ENCODE results near the gene MYO3A. TPM values are rescaled to one million over a fixed set of nuclear protein-coding genes. Genes with fewer than 3 reads are reported as not detected.

Gene MYO3A
- total RNA-seq, 1 experiment from 2014 or later = 0.14 TPM

- TF ChIP-seq CTCF (IDR thresholded peaks at IDR 0.05; ENCODE audit: unreplicated experiment) = no peak
- CTCF ChIA-PET = interaction anchor here (1.2 kb wide), 1 partner anchor 20 kb away, joined by 3 read pairs; no protein-coding TSS in a partner anchor
- H3K27ac Mint-ChIP-seq (ENCODE audit: unreplicated experiment) = no peak overlapping the region
- H3K4me3 Mint-ChIP-seq (ENCODE audit: low read depth, unreplicated experiment) = no peak overlapping the region
- H3K4me1 Mint-ChIP-seq (ENCODE audit: low read depth, unreplicated experiment) = no peaks in the 10 kb centered on the region
- no peaks in the 10 kb centered on the region for H3K27me3 Mint-ChIP-seq (ENCODE audit: unreplicated experiment)
- no peaks in the 10 kb centered on the region for H3K36me3 Mint-ChIP-seq (ENCODE audit: insufficient read depth, unreplicated experiment)
- BruUV-seq (replicated peaks) = no TSS peak
- DNase-seq = no peak
- intact Hi-C loops (cut with micrococcal nuclease; ENCODE audit: unreplicated experiment) = no loop called here
- H3K9me3 Mint-ChIP-seq (ENCODE audit: low read depth, unreplicated experiment) = no peaks in the 10 kb centered on the region
These were observed 90.3 kb downstream of the MYO3A start for GRCh38 chr10:26024303-26024702.

- no peak for DNase-seq
- H3K36me3 Mint-ChIP-seq (ENCODE audit: insufficient read depth, unreplicated experiment) = no peaks in the 10 kb centered on the region
- CTCF ChIA-PET = no interaction called here
- no peaks in the 10 kb centered on the region for H3K4me1 Mint-ChIP-seq (ENCODE audit: low read depth, unreplicated experiment)
- no peak overlapping the region for H3K4me3 Mint-ChIP-seq (ENCODE audit: low read depth, unreplicated experiment)
- no peaks in the 10 kb centered on the region for H3K27me3 Mint-ChIP-seq (ENCODE audit: unreplicated experiment)
- no TSS peak for BruUV-seq (replicated peaks)
- H3K9me3 Mint-ChIP-seq (ENCODE audit: low read depth, unreplicated experiment) = no peaks in the 10 kb centered on the region
- no peak overlapping the region for H3K27ac Mint-ChIP-seq (ENCODE audit: unreplicated experiment)
- TF ChIP-seq CTCF (IDR thresholded peaks at IDR 0.05; ENCODE audit: unreplicated experiment) = no peak
- intact Hi-C loops (cut with micrococcal nuclease; ENCODE audit: unreplicated experiment) = no loop called here
These were observed 91.5 kb downstream of the MYO3A start for GRCh38 chr10:26025523-26025922.

- no peak overlapping the region for H3K4me3 Mint-ChIP-seq (ENCODE audit: low read depth, unreplicated experiment)
- no TSS peak for BruUV-seq (replicated peaks)
These were observed 95.8 kb downstream of the MYO3A start for GRCh38 chr10:26029858-26030257.

GRCh38 chr10:26031300-26031699, 97.3 kb downstream of the MYO3A start:
- no peaks in the 10 kb centered on the region for H3K4me1 Mint-ChIP-seq (ENCODE audit: low read depth, unreplicated experiment)
- DNase-seq = no peak
- H3K27ac Mint-ChIP-seq (ENCODE audit: unreplicated experiment) = no peak overlapping the region
- no peaks in the 10 kb centered on the region for H3K9me3 Mint-ChIP-seq (ENCODE audit: low read depth, unreplicated experiment)
- CTCF ChIA-PET = interaction anchor here (1.7 kb wide), 1 partner anchor 13 kb away, joined by 3 read pairs; no protein-coding TSS in a partner anchor
- BruUV-seq (replicated peaks) = no TSS peak
- H3K27me3 Mint-ChIP-seq (ENCODE audit: unreplicated experiment) = no peaks in the 10 kb centered on the region
- no peak for TF ChIP-seq CTCF (IDR thresholded peaks at IDR 0.05; ENCODE audit: unreplicated experiment)
- no peaks in the 10 kb centered on the region for H3K36me3 Mint-ChIP-seq (ENCODE audit: insufficient read depth, unreplicated experiment)
- H3K4me3 Mint-ChIP-seq (ENCODE audit: low read depth, unreplicated experiment) = no peak overlapping the region
- intact Hi-C loops (cut with micrococcal nuclease; ENCODE audit: unreplicated experiment) = no loop called here

More at GRCh38 chr10:26029858-26030257, 95.8 kb downstream of the MYO3A start:
- CTCF ChIA-PET = no interaction called here
- no peaks in the 10 kb centered on the region for H3K27me3 Mint-ChIP-seq (ENCODE audit: unreplicated experiment)
- H3K36me3 Mint-ChIP-seq (ENCODE audit: insufficient read depth, unreplicated experiment) = no peaks in the 10 kb centered on the region
- H3K4me1 Mint-ChIP-seq (ENCODE audit: low read depth, unreplicated experiment) = no peaks in the 10 kb centered on the region
- H3K9me3 Mint-ChIP-seq (ENCODE audit: low read depth, unreplicated experiment) = no peaks in the 10 kb centered on the region
- intact Hi-C loops (cut with micrococcal nuclease; ENCODE audit: unreplicated experiment) = no loop called here
- H3K27ac Mint-ChIP-seq (ENCODE audit: unreplicated experiment) = no peak overlapping the region
- no peak for DNase-seq
- no peak for TF ChIP-seq CTCF (IDR thresholded peaks at IDR 0.05; ENCODE audit: unreplicated experiment)

Data from Calu3 (cell line).